ENCODE measurements around the gene TECTA.
A peak's percentile ranks its signal among the peaks of the same experiment; 100 is the strongest.
"Not testable (repeated sequence)": the region's sequence is repeated elsewhere in the genome, so short reads cannot be mapped to it uniquely, and the experiment has no call there.

Gene TECTA

GRCh38 chr11:121099364-121099763, 1.7 kb upstream of the TECTA start:
- DNase-seq: no peak

DNA sequence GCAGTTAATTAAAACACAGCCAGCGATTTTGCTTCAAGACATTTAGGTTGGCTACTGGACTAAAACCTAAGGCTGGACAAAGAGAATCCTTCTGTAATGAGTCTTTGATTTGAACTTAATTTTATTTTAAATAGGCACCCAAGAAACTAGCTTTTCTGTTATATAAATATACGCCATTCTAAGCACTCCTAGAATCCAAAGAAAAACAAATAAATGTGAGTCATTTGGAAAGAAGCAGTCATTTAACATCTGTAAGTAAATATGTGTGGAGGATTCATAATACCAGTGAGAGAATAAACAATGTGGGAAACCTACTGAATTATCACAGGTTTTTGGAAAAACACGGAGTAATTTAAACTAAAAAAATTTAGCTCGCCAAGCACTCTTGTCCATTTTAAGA, 1.2 kb upstream of the TECTA start:
- DNase-seq: no peak

GRCh38 chr11:121104312-121104762, 3.3 kb downstream of the TECTA start:
- DNase-seq: no peak

DNA sequence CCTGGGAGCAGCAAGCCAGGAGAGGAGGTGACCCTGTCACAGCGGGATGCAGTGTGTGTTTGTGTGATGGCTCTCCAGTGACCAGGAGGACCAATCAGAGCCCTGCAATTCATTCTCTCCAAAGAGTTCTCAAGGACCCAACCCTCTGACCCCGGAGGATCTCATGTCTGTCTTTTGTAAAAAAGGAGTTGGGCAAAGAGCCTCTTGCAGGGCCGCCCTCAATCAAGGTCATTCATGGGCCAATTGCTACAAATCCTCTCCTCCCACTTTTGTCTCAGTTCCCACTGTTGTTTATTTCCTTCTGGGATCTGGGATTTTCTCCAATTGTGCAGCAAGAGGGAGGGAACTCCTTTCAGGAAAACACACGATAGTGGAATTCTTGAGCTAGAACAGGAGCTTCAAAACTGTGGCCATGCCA, 4.0 kb downstream of the TECTA start:
- DNase-seq: peak; percentile 12

DNA sequence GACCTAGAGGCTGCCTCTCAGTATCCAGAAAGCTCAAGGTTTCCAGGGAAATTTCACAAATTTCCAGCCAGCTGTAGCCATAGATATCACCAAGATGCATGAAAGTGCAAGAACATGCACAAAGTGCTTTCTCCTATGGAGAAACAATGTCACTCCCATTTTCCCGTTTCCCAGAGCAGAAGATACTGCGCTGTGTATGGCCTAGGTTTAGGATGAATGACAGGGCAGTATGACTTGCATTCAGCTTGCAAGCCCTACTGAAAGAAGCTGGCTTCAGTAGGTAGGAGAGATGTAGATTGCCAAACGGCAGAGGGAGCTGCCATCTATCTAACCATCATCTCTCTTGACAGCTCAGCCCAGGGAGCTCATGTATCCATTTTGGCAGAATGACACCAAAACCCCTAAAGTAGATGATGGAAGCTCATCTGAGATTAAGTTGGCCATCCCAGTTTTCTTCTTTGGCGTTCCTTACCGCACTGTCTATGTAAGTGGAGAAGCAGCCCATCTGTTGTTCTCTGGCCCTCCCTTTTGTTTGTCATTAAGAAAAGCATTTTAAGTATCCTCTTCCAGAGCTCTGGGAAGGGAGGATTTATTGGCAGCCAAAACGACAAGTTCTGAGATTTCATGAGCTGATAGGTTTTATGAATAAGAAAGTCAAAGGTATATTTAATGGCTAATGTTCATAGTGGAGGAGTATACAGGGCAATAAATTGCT, 4.6 kb downstream of the TECTA start:
- no peak for DNase-seq

DNA sequence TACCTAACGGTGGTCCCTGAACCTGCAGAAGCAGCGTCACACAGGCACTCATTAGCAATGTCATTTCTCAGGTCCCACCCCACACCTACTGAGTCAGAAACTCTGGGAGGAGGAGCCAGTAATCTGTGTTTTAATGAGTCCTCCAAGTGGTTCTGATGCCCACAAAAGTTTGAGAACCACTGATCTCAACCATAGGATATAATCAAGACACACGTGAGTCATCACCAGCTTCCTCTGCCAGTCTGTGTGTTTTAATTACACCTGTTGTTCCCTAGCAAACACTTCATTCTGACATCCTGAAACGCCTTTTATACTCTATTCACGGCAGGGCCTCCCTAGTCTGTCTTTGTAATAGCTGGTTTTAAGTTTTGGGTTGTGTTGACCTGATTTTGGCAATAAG, 5.8 kb downstream of the TECTA start:
- no peak for DNase-seq

DNA sequence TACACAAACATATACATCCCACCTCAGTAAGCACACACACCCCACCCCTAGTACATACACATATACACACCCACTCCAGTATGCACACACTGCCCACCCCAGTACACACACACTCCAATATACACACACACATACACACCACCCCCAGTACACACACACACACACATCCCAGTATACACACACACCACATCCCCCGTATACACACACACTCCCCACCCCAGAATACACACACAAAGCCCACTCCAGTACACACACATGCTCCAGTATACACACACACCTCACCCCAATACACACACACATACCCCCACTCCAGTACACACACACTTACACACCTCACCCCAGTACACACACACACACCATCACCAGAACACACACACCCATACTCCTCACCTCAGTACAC, 7.4 kb downstream of the TECTA start:
- no peak for DNase-seq

DNA sequence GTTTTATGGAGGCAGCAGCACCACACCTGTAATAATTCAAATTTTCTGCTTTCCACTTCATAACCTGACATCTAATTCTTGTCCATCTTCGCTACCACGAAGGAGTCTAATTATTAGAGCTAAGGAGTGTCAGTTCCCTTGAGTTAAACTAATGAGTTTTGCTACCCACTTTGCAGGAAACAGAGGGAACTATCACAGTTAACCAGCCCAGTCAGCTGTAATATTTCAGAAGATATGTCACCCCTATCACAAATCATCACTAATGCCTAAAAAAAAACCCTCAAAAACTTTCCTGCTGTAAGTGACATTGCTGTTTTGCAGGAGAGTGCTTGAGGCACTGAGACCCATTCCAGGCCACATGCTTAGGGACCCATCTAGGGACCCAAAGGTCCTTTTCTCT, 8.4 kb downstream of the TECTA start:
- no peak for DNase-seq

GRCh38 chr11:121109916-121110586, 9.0 kb downstream of the TECTA start:
- no peak for DNase-seq

DNA sequence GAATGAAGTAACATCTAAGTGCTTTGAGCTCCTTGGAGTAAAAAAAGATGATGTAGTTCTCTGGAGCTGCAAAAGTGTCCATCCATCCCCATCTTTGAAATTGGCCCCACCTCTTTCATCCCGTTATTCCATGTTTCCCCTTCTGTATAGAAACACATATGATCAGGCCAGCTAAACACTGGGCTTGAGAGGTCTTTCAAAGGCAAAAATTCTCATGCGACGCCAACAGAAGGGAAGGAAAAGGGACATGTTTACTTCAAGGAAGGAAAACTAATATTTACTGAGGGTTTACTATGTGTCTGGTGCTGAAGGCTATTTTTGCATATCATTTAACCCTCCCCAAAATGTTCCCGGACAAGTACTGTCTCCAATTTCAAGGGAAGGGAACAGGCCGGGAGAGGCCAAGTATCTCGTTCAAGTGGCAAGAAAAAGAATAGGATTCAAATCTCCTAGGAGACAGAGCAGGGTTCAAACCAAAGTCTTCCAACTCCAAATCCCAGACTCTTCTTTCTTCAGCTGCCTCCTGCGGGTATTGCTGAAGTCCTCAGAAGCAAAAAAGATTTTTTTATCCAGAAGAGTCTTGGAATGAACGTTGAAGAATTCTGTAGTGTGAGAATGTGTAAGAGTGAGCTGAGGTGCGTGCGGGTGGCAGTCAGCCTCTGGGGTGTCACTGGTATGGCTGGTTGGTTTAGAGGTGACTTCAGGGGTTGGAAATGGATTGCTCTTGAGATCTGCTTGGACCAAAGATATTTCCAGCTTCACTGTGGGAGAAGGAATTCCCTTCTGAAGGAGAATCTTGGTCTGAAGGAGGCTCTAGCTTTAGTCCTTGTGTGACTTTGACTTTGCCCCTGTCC, 10.1 kb downstream of the TECTA start:
- DNase-seq: no peak

- peak; percentile 72 for DNase-seq
Observed at GRCh38 chr11:121112498-121113455, 11.7 kb downstream of the TECTA start.

DNA sequence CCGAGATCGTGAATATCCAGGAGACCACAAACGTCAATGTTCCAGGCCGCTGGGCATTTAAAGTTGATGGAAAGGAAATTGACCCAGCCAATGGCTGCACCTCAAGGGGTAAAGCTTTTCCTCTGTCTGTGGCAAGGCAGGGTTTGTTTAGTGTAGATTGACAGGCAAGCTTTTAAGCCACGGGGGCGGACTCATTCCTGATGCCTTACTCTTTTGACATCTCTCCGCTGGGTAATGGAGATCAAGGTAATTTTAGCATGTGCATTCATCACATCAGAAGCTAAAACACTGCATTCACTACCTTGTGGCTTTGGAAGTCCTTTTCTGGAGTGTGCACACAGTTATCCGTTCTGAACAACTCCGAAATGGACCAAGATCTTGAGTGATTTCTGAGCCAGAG, 12.6 kb downstream of the TECTA start:
- no peak for DNase-seq

- DNase-seq: not testable (repeated sequence)
Observed at GRCh38 chr11:121115024-121115423, 14.0 kb downstream of the TECTA start.

DNA sequence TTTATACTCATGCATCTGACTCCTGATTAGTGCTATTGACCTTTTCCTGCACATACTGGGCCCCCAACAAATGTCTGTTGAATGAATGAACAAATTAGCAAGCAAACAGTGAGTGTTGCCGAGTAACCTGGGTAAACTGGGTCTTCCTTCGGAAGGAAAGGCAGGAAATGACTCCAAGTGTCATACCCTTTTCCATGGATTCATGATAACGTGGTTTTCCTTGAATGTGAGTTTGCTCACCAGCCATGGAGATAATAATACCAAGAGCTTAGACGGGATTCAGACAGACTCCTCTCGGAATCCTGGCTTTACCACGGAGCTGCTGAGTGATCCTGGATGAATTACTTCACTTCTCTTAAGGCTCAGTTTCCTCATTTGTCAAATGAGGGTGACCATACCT, 16.7 kb downstream of the TECTA start:
- no peak for DNase-seq

GRCh38 chr11:121119440-121119839, 18.4 kb downstream of the TECTA start:
- no peak for DNase-seq

- DNase-seq: no peak
Observed at GRCh38 chr11:121122328-121122727, 21.3 kb downstream of the TECTA start.

DNA sequence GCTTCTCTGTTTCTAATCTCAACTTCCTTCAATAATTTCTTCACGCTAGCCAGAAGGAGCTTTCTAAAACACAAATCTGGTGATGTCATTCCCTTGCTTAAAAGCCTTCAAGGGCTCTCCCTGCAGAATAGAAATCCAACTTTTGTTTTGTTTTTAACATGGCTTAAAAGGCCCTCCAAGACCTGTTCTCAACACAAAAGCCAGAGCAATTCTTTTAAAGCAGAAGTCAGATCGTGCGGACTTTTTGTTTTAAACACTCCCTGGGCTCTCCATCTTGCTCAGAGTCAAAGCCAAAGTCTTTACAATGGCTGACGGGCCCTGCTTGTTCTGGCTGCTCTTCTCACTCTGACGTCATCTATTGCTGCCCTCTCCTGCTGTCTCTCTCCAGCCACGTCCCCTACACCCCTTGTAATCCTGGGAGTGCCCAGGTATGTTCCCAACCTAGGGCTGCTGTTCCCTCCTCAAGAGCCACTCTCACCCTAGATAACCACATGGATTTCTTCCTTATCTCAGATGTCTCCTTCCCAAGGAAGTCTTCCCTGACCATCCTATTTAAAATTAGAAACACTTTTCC, 22.5 kb downstream of the TECTA start:
- DNase-seq: no peak

GRCh38 chr11:121127809-121128208, 26.8 kb downstream of the TECTA start:
- DNase-seq: no peak

DNA sequence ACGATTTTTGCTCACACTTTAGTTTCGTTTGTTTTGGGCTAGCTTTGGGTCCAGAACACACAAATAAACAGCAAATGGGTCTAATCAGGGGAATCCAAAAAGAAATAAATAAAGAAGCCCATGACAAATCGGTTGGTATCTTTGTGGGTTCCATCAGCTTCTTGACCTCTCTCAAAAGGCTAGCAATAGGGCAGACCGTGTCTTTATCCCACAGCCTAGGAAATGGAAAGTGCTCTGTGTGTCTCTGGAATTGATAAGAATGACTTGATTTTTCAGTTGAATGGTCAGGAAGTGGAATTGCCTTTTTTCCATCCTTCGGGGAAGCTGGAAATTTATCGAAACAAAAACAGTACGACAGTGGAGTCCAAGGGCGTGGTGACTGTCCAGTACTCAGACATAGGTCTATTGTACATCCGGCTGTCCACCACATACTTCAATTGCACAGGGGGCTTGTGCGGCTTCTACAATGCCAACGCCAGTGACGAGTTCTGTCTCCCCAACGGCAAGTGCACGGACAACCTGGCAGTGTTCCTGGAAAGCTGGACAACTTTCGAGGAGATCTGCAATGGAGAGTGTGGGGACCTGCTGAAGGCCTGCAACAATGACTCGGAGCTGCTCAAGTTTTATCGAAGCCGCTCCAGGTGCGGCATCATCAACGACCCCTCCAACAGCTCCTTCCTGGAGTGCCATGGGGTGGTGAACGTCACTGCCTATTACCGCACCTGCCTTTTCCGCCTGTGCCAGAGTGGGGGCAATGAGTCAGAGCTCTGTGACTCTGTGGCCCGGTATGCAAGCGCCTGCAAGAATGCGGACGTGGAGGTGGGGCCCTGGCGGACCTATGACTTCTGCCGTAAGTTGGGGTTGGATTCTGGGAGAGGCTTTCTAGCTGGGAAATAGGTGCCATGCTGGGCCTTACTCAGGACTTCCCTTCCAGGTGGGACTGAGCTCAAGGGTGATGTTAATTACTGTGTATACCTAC, 28.6 kb downstream of the TECTA start:
- no peak for DNase-seq

GRCh38 chr11:121131656-121132055, 30.6 kb downstream of the TECTA start:
- no peak for DNase-seq

Measured in NCI-H2227 treated with DMSO at 0.1 percent for 48 hours (cell line).